Mesothelial cell of epicardium (in vitro differentiated cells): ENCODE measurements around the gene TRIM46. TPM values are rescaled to one million over a fixed set of nuclear protein-coding genes. Genes with fewer than 3 reads are reported as not detected.

Source experiments
- DNase-seq, 2 experiments: peaks; one replicate each; pipeline ENCODE4 v3.0.0; 2021; ENCODE audit warnings: low spot score in 2 of 2; ENCODE audit not compliant: unreplicated experiment in 2 of 2
- H3K27ac Mint-ChIP-seq: 2 replicates; pipeline ENCODE4 v1.8.0; 2021; ENCODE audit warnings: mixed read lengths
- H3K27me3 Mint-ChIP-seq: 2 replicates; pipeline ENCODE4 v1.8.0; 2021; ENCODE audit warnings: low read depth, mixed read lengths
- H3K36me3 Mint-ChIP-seq: 2 replicates; pipeline ENCODE4 v1.8.0; 2021; ENCODE audit warnings: mixed read lengths
- H3K4me1 Mint-ChIP-seq: 2 replicates; pipeline ENCODE4 v1.8.0; 2021; ENCODE audit warnings: mixed read lengths
- H3K4me3 Mint-ChIP-seq: 2 replicates; pipeline ENCODE4 v1.8.0; 2021; ENCODE audit warnings: mild to moderate bottlenecking, moderate library complexity, mixed read lengths
- H3K9me3 Mint-ChIP-seq: 2 replicates; pipeline ENCODE4 v1.8.0; 2021; ENCODE audit warnings: mixed read lengths
- total RNA-seq: library from RNA; stranded (reverse); gene quantifications from 3 replicates; pipeline ENCODE4 v1.2.1, GENCODE V29; 2021
- TF ChIP-seq, protein P1 (sequence below): fragments of 200-600 bp; sonication (generic); IDR thresholded peaks from one replicate; pipeline ENCODE4 v1.5.0; 2021; ENCODE audit warnings: antibody characterized with exemption; ENCODE audit not compliant: unreplicated experiment

The TRIM46 gene
- total RNA-seq, 1 donor from 2014 or later = 6.3 TPM

DNA sequence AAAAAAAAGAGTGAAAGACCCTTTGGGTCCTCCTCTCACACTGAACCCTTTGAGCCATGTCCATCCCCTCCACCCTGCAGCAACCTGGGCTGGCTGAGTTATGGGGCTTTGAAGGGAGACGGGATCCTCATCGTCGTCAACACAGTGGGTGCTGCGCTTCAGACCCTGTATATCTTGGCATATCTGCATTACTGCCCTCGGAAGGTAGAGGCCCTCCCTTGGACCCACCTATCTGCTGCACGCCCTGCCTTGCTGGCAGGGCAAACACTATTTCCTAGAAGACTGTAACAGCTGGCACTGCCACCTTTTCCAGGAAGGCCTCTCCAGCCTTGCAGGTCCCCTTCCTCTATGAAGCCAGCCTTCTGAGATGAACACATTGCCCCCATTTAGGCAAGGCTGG is 36.9 kb upstream of the TRIM46 start:
- H3K9me3 Mint-ChIP-seq = no peaks in the 10 kb centered on the region
- H3K27me3 Mint-ChIP-seq = peaks cover 3% of the 10 kb centered on the region
- peak overlapping the region; percentile 90 for H3K4me3 Mint-ChIP-seq
- H3K4me1 Mint-ChIP-seq = peaks cover 47% of the 10 kb centered on the region
- peaks cover 16% of the 10 kb centered on the region for H3K36me3 Mint-ChIP-seq
- no peak for DNase-seq
- TF ChIP-seq, protein P1, sequence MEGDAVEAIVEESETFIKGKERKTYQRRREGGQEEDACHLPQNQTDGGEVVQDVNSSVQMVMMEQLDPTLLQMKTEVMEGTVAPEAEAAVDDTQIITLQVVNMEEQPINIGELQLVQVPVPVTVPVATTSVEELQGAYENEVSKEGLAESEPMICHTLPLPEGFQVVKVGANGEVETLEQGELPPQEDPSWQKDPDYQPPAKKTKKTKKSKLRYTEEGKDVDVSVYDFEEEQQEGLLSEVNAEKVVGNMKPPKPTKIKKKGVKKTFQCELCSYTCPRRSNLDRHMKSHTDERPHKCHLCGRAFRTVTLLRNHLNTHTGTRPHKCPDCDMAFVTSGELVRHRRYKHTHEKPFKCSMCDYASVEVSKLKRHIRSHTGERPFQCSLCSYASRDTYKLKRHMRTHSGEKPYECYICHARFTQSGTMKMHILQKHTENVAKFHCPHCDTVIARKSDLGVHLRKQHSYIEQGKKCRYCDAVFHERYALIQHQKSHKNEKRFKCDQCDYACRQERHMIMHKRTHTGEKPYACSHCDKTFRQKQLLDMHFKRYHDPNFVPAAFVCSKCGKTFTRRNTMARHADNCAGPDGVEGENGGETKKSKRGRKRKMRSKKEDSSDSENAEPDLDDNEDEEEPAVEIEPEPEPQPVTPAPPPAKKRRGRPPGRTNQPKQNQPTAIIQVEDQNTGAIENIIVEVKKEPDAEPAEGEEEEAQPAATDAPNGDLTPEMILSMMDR = no peak
- H3K27ac Mint-ChIP-seq = peak overlapping the region; percentile 99

DNA sequence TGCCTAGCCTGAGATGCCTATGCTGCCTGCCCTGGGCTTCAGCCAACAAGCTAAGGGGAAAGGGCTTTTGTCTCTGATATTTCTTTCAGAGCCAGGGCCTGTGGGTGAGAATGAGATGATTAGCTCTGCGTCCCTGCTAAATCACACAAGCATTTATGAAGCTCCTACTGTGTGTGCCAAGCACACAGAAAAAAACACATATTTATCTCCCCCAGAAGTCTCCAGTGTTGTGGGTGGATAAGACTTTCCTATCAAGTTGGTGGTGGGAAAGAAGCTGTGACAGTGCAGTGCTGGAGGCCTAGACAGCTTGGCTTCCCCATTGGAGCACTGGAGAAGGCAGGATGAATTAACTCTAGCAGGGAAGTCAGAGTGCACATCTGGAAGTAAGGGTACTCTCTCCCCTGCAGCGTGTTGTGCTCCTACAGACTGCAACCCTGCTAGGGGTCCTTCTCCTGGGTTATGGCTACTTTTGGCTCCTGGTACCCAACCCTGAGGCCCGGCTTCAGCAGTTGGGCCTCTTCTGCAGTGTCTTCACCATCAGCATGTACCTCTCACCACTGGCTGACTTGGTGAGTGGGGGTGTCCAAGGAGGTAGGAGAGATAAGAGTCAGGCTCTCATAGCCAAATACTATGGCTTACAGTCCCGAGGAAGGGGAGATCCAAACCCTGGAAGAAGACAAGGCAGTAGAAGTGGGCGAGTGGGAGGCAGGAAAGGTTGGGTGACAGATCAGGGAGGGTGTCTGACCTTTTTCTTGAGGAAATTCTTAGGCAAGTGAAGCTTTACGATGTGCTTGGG is 36.3 kb upstream of the TRIM46 start:
- Mint-ChIP-seq H3K27ac (peak overlapping the region; percentile 99), H3K36me3 (peaks cover 14% of the 10 kb centered on the region), H3K9me3 (no peaks in the 10 kb centered on the region), H3K4me1 (peaks cover 45% of the 10 kb centered on the region), H3K4me3 (peak overlapping the region; percentile 90), H3K27me3 (peaks cover 3% of the 10 kb centered on the region)
- no peak for DNase-seq
- TF ChIP-seq, protein P1 = no peak

DNA sequence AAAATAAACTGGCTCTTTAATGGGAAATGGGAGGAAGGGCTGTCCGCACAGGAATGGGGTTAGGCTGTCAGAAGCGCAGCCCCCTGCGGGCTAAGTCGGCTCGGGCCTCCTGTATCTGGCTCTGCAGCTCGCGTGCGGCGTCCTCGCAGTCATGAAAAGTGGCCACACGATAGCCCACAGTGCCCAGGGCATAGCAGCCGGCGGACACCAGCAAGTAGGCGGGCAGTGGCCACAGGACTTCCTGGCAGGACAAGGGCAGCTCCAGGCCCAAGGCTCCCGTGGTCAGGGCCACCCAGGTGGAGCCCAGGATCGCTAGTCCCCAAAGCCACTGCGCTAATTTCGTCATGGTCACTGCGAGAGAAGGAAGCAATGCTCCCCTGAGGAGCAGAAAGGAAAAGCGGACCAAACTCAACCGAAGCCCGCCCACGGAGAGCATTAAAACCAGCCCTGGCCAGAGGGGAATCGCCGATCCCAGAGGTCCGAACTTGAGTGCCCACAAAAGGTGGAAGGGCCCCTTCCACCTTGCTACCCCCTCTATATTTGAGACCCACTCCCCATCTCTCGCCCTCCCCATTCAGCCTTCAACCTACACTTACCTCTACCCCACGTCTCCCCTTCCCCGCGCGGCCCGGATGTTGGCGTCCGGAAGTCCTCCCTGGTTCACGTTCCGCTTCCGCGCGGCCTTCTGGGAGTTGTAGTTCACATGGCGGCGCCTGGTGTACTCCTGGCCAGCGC is 33.6 kb upstream of the TRIM46 start, which contains the start of gene DPM3:
Gene DPM3 (minus strand): TSS at position 637 of the 735 bp plus-strand sequence. CDS start 291 bp downstream, at position 346.
- H3K4me1 Mint-ChIP-seq = peaks cover 34% of the 10 kb centered on the region
- TF ChIP-seq, protein P1 = no peak
- H3K27me3 Mint-ChIP-seq = peaks cover 8% of the 10 kb centered on the region
- peak within 1 kb of the TSS; percentile 95 for H3K27ac Mint-ChIP-seq
- peak within 1 kb of the TSS; percentile 90 for H3K4me3 Mint-ChIP-seq
- peaks cover 3% of the 10 kb centered on the region for H3K36me3 Mint-ChIP-seq
- peak; percentile 71 to 88 for DNase-seq
- no peaks in the 10 kb centered on the region for H3K9me3 Mint-ChIP-seq

DNA sequence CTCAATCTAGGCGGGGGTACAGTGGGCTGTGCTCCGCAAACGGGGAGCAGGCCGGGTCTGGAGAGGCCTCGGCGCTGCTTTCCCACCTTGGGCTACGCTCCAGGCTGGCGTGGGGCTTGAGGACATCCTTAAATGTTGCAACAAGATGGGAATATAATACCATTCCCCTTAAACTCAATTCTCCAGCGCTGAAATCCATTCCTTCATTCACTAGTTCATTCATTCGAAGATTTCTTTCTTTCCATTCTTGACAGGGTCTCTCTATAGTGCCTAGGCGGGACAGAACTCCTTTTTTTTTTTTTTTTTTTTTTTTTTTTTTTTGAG is 33.1 kb upstream of the TRIM46 start:
- no peak for DNase-seq
- Mint-ChIP-seq H3K9me3 (no peaks in the 10 kb centered on the region), H3K4me1 (peaks cover 28% of the 10 kb centered on the region)

DNA sequence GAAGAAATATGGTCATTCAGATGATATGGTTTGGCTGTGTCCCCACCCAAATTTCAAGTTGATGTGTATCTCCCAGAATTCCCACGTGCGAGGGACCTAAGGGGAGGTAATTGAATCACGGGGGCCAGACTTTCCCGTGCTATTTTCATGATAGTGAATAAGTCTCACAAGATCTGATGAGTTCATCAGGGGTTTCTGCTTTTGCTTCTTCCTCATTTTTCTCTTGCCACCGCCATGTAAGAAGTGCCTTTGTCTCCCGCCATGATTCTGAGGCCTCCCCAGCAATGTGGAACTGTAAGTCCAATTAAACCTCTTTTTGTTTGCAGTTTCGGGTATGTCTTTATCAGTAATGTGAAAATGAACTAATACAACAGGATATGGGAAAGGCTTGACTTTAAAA is 31.9 kb upstream of the TRIM46 start:
- TF ChIP-seq, protein P1 = no peak
- Mint-ChIP-seq H3K27me3 (peaks cover 11% of the 10 kb centered on the region), H3K4me3 (no peak overlapping the region), H3K36me3 (peaks cover 3% of the 10 kb centered on the region), H3K4me1 (peaks cover 24% of the 10 kb centered on the region), H3K9me3 (no peaks in the 10 kb centered on the region), H3K27ac (no peak overlapping the region)
- DNase-seq = no peak

More for the DNA sequence above, 33.1 kb upstream of the TRIM46 start:
- H3K27me3 Mint-ChIP-seq = peaks cover 10% of the 10 kb centered on the region
- peaks cover 3% of the 10 kb centered on the region for H3K36me3 Mint-ChIP-seq
- peak overlapping the region; percentile 90 for H3K4me3 Mint-ChIP-seq
- H3K27ac Mint-ChIP-seq = peak overlapping the region; percentile 95
- TF ChIP-seq, protein P1 = no peak
